ENCODE results near the gene ACTN2.

The ACTN2 gene

GRCh38 chr1:236692128-236692527 is 5.8 kb downstream of the ACTN2 start:
- no peak for DNase-seq

GRCh38 chr1:236692742-236693141 is 6.4 kb downstream of the ACTN2 start:
- DNase-seq: no peak

- DNase-seq: no peak
These were observed 13.1 kb downstream of the ACTN2 start for GRCh38 chr1:236699366-236699765.

GRCh38 chr1:236700903-236701302 is 14.6 kb downstream of the ACTN2 start:
- no peak for DNase-seq

- DNase-seq: no peak
These were observed 15.5 kb downstream of the ACTN2 start for GRCh38 chr1:236701782-236702181.

GRCh38 chr1:236702791-236703394 is 16.6 kb downstream of the ACTN2 start:
- no peak for DNase-seq

- DNase-seq: no peak
These were observed 19.5 kb downstream of the ACTN2 start for GRCh38 chr1:236705771-236706170.

- DNase-seq: no peak
These were observed 19.9 kb downstream of the ACTN2 start for GRCh38 chr1:236706183-236706582.

- DNase-seq: no peak
These were observed 24.1 kb downstream of the ACTN2 start for GRCh38 chr1:236710328-236710892.

- no peak for DNase-seq
These were observed 29.9 kb downstream of the ACTN2 start for GRCh38 chr1:236716160-236716559.

- no peak for DNase-seq
These were observed 31.5 kb downstream of the ACTN2 start for GRCh38 chr1:236717811-236718210.

GRCh38 chr1:236718328-236718727 is 32.0 kb downstream of the ACTN2 start:
- DNase-seq: no peak

- no peak for DNase-seq
These were observed 33.9 kb downstream of the ACTN2 start for GRCh38 chr1:236720206-236720605.

- no peak for DNase-seq
These were observed 34.3 kb downstream of the ACTN2 start for GRCh38 chr1:236720611-236721010.

- no peak for DNase-seq
These were observed 37.8 kb downstream of the ACTN2 start for GRCh38 chr1:236724049-236724448.

- no peak for DNase-seq
These were observed 38.2 kb downstream of the ACTN2 start for GRCh38 chr1:236724506-236724905.

GRCh38 chr1:236725668-236726067 is 39.4 kb downstream of the ACTN2 start:
- DNase-seq: no peak

GRCh38 chr1:236727521-236727920 is 41.2 kb downstream of the ACTN2 start:
- DNase-seq: no peak

- DNase-seq: no peak
These were observed 42.5 kb downstream of the ACTN2 start for GRCh38 chr1:236728752-236729151.

- DNase-seq: no peak
These were observed 47.4 kb downstream of the ACTN2 start for GRCh38 chr1:236733653-236734052.

- no peak for DNase-seq
These were observed 48.0 kb downstream of the ACTN2 start for GRCh38 chr1:236734141-236734765.

- DNase-seq: no peak
These were observed 50.5 kb downstream of the ACTN2 start for GRCh38 chr1:236736761-236737160.

GRCh38 chr1:236741753-236742152 is 55.5 kb downstream of the ACTN2 start:
- DNase-seq: no peak

- DNase-seq: no peak
These were observed 56.3 kb downstream of the ACTN2 start for GRCh38 chr1:236742421-236743160.

Data from NCI-H1930 (cell line).